GM12878 (cell line): Measurements from ENCODE around the gene ABCB7. TPM values are rescaled to one million over a fixed set of nuclear protein-coding genes. Genes with fewer than 3 reads are reported as not detected.

Source experiments
- ATAC-seq: fragments of 200-7000 bp; cut with Tn5 transposase; 3 replicates; pipeline ENCODE4 v1.9.1; 2020; ENCODE audit warnings: mild to moderate bottlenecking, moderate library complexity
- BruUV-seq: library from RNA; stranded (reverse); fragments of 400-500 nt; replicated peaks from 2 replicates; lab custom pipeline; 2021; lab: Mats Ljungman, UMichigan
- CTCF ChIA-PET: fragments of 300-600 bp; sonication (Branson Sonifier 250); formaldehyde crosslinking; extraction: SDS; loops from one replicate; lab custom pipeline; 2021; ENCODE audit warnings: inconsistent platforms; lab: Yijun Ruan, JAX
- POLR2A ChIA-PET: fragments of 350-600 bp; formaldehyde crosslinking; extraction: SDS; loops from one replicate; lab custom pipeline; 2021; ENCODE audit warnings: inconsistent platforms; lab: Charles Lee
- RAD21 ChIA-PET: fragments of 300-600 bp; sonication (Branson Sonifier 250); formaldehyde crosslinking; loops from one replicate; lab custom pipeline; 2023; ENCODE audit warnings: antibody characterized with exemption; ENCODE audit not compliant: unreplicated experiment; lab: Charles Lee
- SMC1A ChIA-PET: fragments of 300-600 bp; sonication (Branson Sonifier 250); formaldehyde crosslinking; loops from one replicate; lab custom pipeline; 2023; ENCODE audit not compliant: unreplicated experiment, uncharacterized antibody; lab: Charles Lee
- DNase-seq: peaks from one replicate; pipeline ENCODE4 v3.0.0-alpha.2; 2011; ENCODE audit warnings: low read depth, low spot score
- FAIRE-seq: peaks from 3 replicates; lab custom pipeline; 2011; peaks lifted over from hg19 to GRCh38; lab: Jason Lieb, UNC
- H2AFZ ChIP-seq: 2 replicates; pipeline ENCODE4 v1.6.0; 2011; ENCODE audit warnings: low read depth, low read length, control low read depth; ENCODE audit not compliant: control insufficient read depth
- H3K27ac ChIP-seq: 2 replicates; pipeline ENCODE4 v1.5.1; 2011; ENCODE audit warnings: control low read depth; ENCODE audit not compliant: control insufficient read depth, insufficient read depth
- H3K27me3 ChIP-seq, 2 experiments: replicated peaks in 1 of 2; 2 replicates each; pipeline versions ENCODE4 v1.6.0 to v1.6.1; 2011; ENCODE audit warnings: low read length in 1 of 2; ENCODE audit not compliant: control insufficient read depth in 2 of 2, insufficient read depth in 2 of 2
- H3K36me3 ChIP-seq, 2 experiments: 2 replicates each; pipeline ENCODE4 v1.5.1; 2011; ENCODE audit warnings: low read length in 1 of 2; ENCODE audit not compliant: control insufficient read depth in 2 of 2, insufficient read depth in 2 of 2
- H3K4me1 ChIP-seq: 2 replicates; pipeline ENCODE4 v1.6.1; 2011; ENCODE audit warnings: mild to moderate bottlenecking, low read length, moderate library complexity, mixed read lengths; ENCODE audit not compliant: control insufficient read depth, insufficient read depth
- H3K4me2 ChIP-seq: 2 replicates; pipeline ENCODE4 v1.6.0; 2011; ENCODE audit warnings: control low read depth; ENCODE audit not compliant: control insufficient read depth, insufficient read depth
- H3K4me3 ChIP-seq: fragments of 200-600 bp; sonication (generic); 2 replicates; pipeline ENCODE4 v1.5.1; 2016
- H3K79me2 ChIP-seq: 2 replicates; pipeline ENCODE4 v1.6.0; 2011; ENCODE audit warnings: low read length; ENCODE audit not compliant: control insufficient read depth, insufficient read depth
- H3K9ac ChIP-seq: 2 replicates; pipeline ENCODE4 v1.8.0; 2011; ENCODE audit warnings: low read length, control low read depth, mixed read lengths; ENCODE audit not compliant: control insufficient read depth, insufficient read depth
- H3K9me3 ChIP-seq: replicated peaks from 3 replicates; pipeline ENCODE4 v1.5.1; 2011; ENCODE audit warnings: mild to moderate bottlenecking, low read length; ENCODE audit not compliant: control insufficient read depth, insufficient read depth
- H4K20me1 ChIP-seq: 2 replicates; pipeline ENCODE4 v1.6.0; 2011; ENCODE audit not compliant: control insufficient read depth, insufficient read depth
- ATF2 ChIP-seq: IDR thresholded peaks from 2 replicates; pipeline ENCODE4 v1.6.1; 2012; ENCODE audit warnings: low read length, inconsistent platforms
- BHLHE40 ChIP-seq, 2 experiments: fragments of 450-650 bp in 1 of 2; IDR thresholded peaks; 2 replicates each; pipeline ENCODE4 v1.6.1; 2011 to 2017; ENCODE audit warnings: low read depth in 2 of 2, borderline replicate concordance in 1 of 2, improper control_type of control experiment in 1 of 2, low read length in 1 of 2, mild to moderate bottlenecking in 1 of 2
- CBX5 ChIP-seq: sonication (generic); IDR thresholded peaks from 2 replicates; pipeline ENCODE4 v1.6.1; 2016; ENCODE audit warnings: low read depth, moderate library complexity, mild to moderate bottlenecking, inconsistent platforms
- CHD1 ChIP-seq: IDR thresholded peaks from 2 replicates; pipeline ENCODE4 v1.6.1; 2012; ENCODE audit warnings: low read depth, low read length, improper control_type of control experiment
- CTCF ChIP-seq, 3 experiments: IDR thresholded peaks in 2 of 3; conservative IDR thresholded peaks in 1 of 3; 2 replicates each; pipeline ENCODE4 v1.5.1; 2011; ENCODE audit warnings: low read depth in 3 of 3, low read length in 3 of 3, mild to moderate bottlenecking in 3 of 3, control low read depth in 2 of 3, moderate library complexity in 2 of 3, inconsistent platforms in 1 of 3, mixed read lengths in 1 of 3; ENCODE audit not compliant: control insufficient read depth in 2 of 3, insufficient read depth in 1 of 3; ENCODE audit errors: extremely low read depth in 1 of 3
- E2F4 ChIP-seq: IDR thresholded peaks from 2 replicates; pipeline ENCODE4 v1.6.1; 2012; ENCODE audit warnings: low read depth, low read length, improper control_type of control experiment
- FOXM1 ChIP-seq: IDR thresholded peaks from 2 replicates; pipeline ENCODE4 v1.6.1; 2012; ENCODE audit warnings: low read depth, mild to moderate bottlenecking, inconsistent platforms, low read length, moderate library complexity
- GATAD2B ChIP-seq: fragments of 450-650 bp; conservative IDR thresholded peaks from 2 replicates; pipeline ENCODE4 v1.6.1; 2017; ENCODE audit warnings: low read depth, mild to moderate bottlenecking, moderate library complexity
- IKZF1 ChIP-seq: fragments of 450-650 bp; conservative IDR thresholded peaks from 2 replicates; pipeline ENCODE4 v1.6.1; 2017; ENCODE audit warnings: antibody characterized with exemption, mild to moderate bottlenecking
- MEF2A ChIP-seq: IDR thresholded peaks from 2 replicates; pipeline ENCODE4 v1.6.1; 2011; ENCODE audit warnings: low read depth, mild to moderate bottlenecking, low read length, moderate library complexity; ENCODE audit not compliant: insufficient read depth
- MXI1 ChIP-seq: fragments of 150-350 bp; IDR thresholded peaks from 2 replicates; pipeline ENCODE4 v1.6.1; 2011; ENCODE audit warnings: low read depth, mild to moderate bottlenecking, inconsistent platforms, low read length, improper control_type of control experiment
- MYC ChIP-seq: IDR thresholded peaks from 2 replicates; pipeline ENCODE4 v1.6.1; 2011; ENCODE audit warnings: mild to moderate bottlenecking, low read length, moderate library complexity, inconsistent platforms; ENCODE audit not compliant: insufficient read depth, insufficient replicate concordance, insufficient read length, severe bottlenecking
- NR2F1 ChIP-seq: fragments of 450-650 bp; conservative IDR thresholded peaks from 2 replicates; pipeline ENCODE4 v1.6.1; 2017; ENCODE audit warnings: mild to moderate bottlenecking
- PAX5 ChIP-seq: IDR thresholded peaks from 2 replicates; pipeline ENCODE4 v1.6.1; 2011; ENCODE audit warnings: low read depth, low read length, borderline replicate concordance
- PBX3 ChIP-seq: IDR thresholded peaks from 2 replicates; pipeline ENCODE4 v1.6.1; 2011; ENCODE audit warnings: mild to moderate bottlenecking, low read depth, low read length, moderate library complexity; ENCODE audit not compliant: insufficient replicate concordance
- POLR2AphosphoS2 ChIP-seq: IDR thresholded peaks from 2 replicates; pipeline ENCODE4 v1.6.1; 2011; ENCODE audit warnings: low read depth, mild to moderate bottlenecking, low read length, improper control_type of control experiment, moderate library complexity
- TCF12 ChIP-seq: IDR thresholded peaks from 2 replicates; pipeline ENCODE4 v1.6.1; 2011; ENCODE audit warnings: low read depth, mild to moderate bottlenecking, low read length
- WGBS: methylation state at CpG from one replicate; pipeline ENCODE4 v1.1.6; 2016; ENCODE audit warnings: low lambda C conversion rate; ENCODE audit not compliant: insufficient replicate concordance, insufficient coverage; ENCODE audit errors: missing lambda C conversion rate; 5-methylcytosine and 5-hydroxymethylcytosine counted together
- in situ Hi-C: fragments of 300-500 bp; cut with MboI; formaldehyde crosslinking; loops from 9 replicates; pipeline ENCODE4 v1.14.3; 2018; ENCODE audit warnings: mixed read lengths
- intact Hi-C: fragments of 100-400 bp; cut with micrococcal nuclease; formaldehyde crosslinking; loops from one replicate; pipeline ENCODE4 v1.14.2; 2022; ENCODE audit not compliant: unreplicated experiment
- polyA plus RNA-seq, 11 experiments: library from polyadenylated mRNA; depleted of rRNA in 4 of 11; unstranded in 6 of 11; stranded (reverse) in 5 of 11; fragments of >200 nt; fragmentation: Nextera tagmentation in 4 of 11; fragmentation: Illumina TruSeq in 1 of 11; extraction: Ambion mirVana in 4 of 11; extraction: Trizol in 1 of 11; gene quantifications; 1 replicate in 1 of 11; 2 replicates in 10 of 11; pipeline versions ENCODE4 v1.2.1 to v1.2.3, GENCODE V29; 2011 to 2016; ENCODE audit warnings: inconsistent platforms in 2 of 11, missing spikeins in 2 of 11, low read depth in 1 of 11
- total RNA-seq, 4 experiments: library from RNA; depleted of rRNA in 3 of 4; stranded (reverse); fragments of >200 nt in 3 of 4; fragmentation: Illumina TruSeq in 1 of 4; extraction: Trizol in 1 of 4; gene quantifications; 2 replicates each; pipeline versions ENCODE4 v1.2.1 to v1.2.3, GENCODE V29; 2013 to 2021

The ABCB7 gene
- total and polyA plus RNA-seq, 10 of the 15 experiments (the other 5 are each of a cell fraction or from before 2014, with no cell fraction given): 16.8 to 62.7 (median 30.6) TPM

- TF ChIP-seq GATAD2B: no peak
- no peak for TF ChIP-seq NR2F1
- no peak for TF ChIP-seq BHLHE40 (IDR thresholded peaks at IDR 0.05; ENCODE audit: borderline replicate concordance in 1 of 2, low read depth in 2 of 2, low read length in 1 of 2)
- TF ChIP-seq ATF2: no peak
- TF ChIP-seq MYC: no peak
Measured at GRCh38 chrX:75115707-75116413, 40.2 kb downstream of the ABCB7 start (continued).

- ChIA-PET SMC1A (no interaction called here), CTCF (no interaction called here), RAD21 (no interaction called here), POLR2A (no interaction called here)
- intact Hi-C loops: no loop called here
- in situ Hi-C loops: no loop called here
- no peak for FAIRE-seq
- Histone ChIP-seq H3K27me3 (no peaks in the 10 kb centered on the region), H4K20me1 (no peaks in the 10 kb centered on the region), H3K79me2 (no peaks in the 10 kb centered on the region), H2AFZ (no peak overlapping the region), H3K36me3 (no peaks in the 10 kb centered on the region), H3K4me2 (no peak overlapping the region), H3K9me3 (no peaks in the 10 kb centered on the region), H3K27ac (no peak overlapping the region), H3K4me1 (no peaks in the 10 kb centered on the region), H3K4me3 (no peak overlapping the region), H3K9ac (no peak overlapping the region)
- 82% methylated on average over 3 of the region's 3 CpGs for WGBS
- DNase-seq: no peak
- no TSS peak for BruUV-seq
- no peak for ATAC-seq
- no peak for TF ChIP-seq CHD1
- no peak for TF ChIP-seq FOXM1
- TF ChIP-seq CTCF (IDR thresholded peaks at IDR 0.05 in 2 of 3, conservative IDR thresholded peaks at IDR 0.05 in 1 of 3; ENCODE audit: control insufficient read depth in 2 of 3, extremely low read depth in 1 of 3, insufficient read depth in 1 of 3, low read depth in 3 of 3, low read length in 3 of 3): no peak
- no peak for TF ChIP-seq E2F4
- no peak for TF ChIP-seq PAX5
- no peak for TF ChIP-seq TCF12
- TF ChIP-seq PBX3: no peak
- TF ChIP-seq IKZF1: no peak
- no peak for TF ChIP-seq POLR2AphosphoS2
- no peak for TF ChIP-seq CBX5
- no peak for TF ChIP-seq MXI1
- TF ChIP-seq MEF2A: no peak
Measured at GRCh38 chrX:75114638-75115037, 41.4 kb downstream of the ABCB7 start.
